K562 (cell line): Measurements from ENCODE around the gene BNIP2. TPM values are rescaled to one million over a fixed set of nuclear protein-coding genes. Genes with fewer than 3 reads are reported as not detected.

Experiments
- ATAC-seq: fragments of 200-7000 bp; cut with Tn5 transposase; 3 replicates; pipeline ENCODE4 v1.9.1; 2020; ENCODE audit warnings: moderate library complexity
- BruUV-seq: library from RNA; stranded (reverse); fragments of 400-500 nt; replicated peaks from 2 replicates; lab custom pipeline; 2021; lab: Mats Ljungman, UMichigan
- CTCF ChIA-PET: fragments of 300-600 bp; formaldehyde crosslinking; extraction: SDS; loops from one replicate; lab custom pipeline; 2021; ENCODE audit warnings: low intra/inter-chr PET ratio; lab: Yijun Ruan, JAX
- POLR2A ChIA-PET: fragments of 300-600, 350-650 bp; sonication (Branson Sonifier 250); formaldehyde crosslinking; extraction: SDS; loops from one replicate; lab custom pipeline; 2021; ENCODE audit warnings: antibody characterized with exemption, inconsistent platforms; lab: Yijun Ruan, JAX
- DNase-seq, 4 experiments: peaks; one replicate each; pipeline versions ENCODE4 v3.0.0 to v3.0.0-alpha.2; 2011 to 2018; ENCODE audit warnings: low spot score in 3 of 4, mixed read lengths in 3 of 4; ENCODE audit errors: extremely low read depth in 1 of 4
- FAIRE-seq: peaks from 2 replicates; lab custom pipeline; 2011; peaks lifted over from hg19 to GRCh38; lab: Jason Lieb, UNC
- H2AFZ ChIP-seq: 2 replicates; pipeline ENCODE4 v1.6.0; 2011; ENCODE audit warnings: low read depth, low read length, control low read depth, inconsistent platforms
- H3K27ac ChIP-seq: fragments of 200-600 bp; 3 replicates; pipeline ENCODE4 v1.8.0; 2011; ENCODE audit warnings: low read depth, mild to moderate bottlenecking, control low read depth, inconsistent platforms, low read length, moderate library complexity, mixed read lengths; ENCODE audit errors: extremely low read depth
- H3K27me3 ChIP-seq, 2 experiments: fragments of 300-600 bp in 1 of 2; 2 replicates in 1 of 2; 3 replicates in 1 of 2; pipeline versions ENCODE4 v1.6.0 to v1.8.0; 2011; ENCODE audit warnings: inconsistent platforms in 2 of 2, low read length in 2 of 2, mild to moderate bottlenecking in 1 of 2, mixed read lengths in 1 of 2, moderate library complexity in 1 of 2; ENCODE audit not compliant: control insufficient read depth in 2 of 2, insufficient read depth in 2 of 2
- H3K36me3 ChIP-seq: fragments of 300-600 bp; 3 replicates; pipeline ENCODE4 v1.8.0; 2011; ENCODE audit warnings: mild to moderate bottlenecking, low read length, inconsistent platforms; ENCODE audit not compliant: control insufficient read depth, insufficient read depth
- H3K4me1 ChIP-seq, 2 experiments: fragments of 200-600 bp in 1 of 2; replicated peaks in 1 of 2; 2 replicates in 1 of 2; 3 replicates in 1 of 2; pipeline versions ENCODE4 v1.5.1 to v1.8.0; 2011; ENCODE audit warnings: inconsistent platforms in 2 of 2, low read length in 2 of 2, mild to moderate bottlenecking in 1 of 2, mixed read lengths in 1 of 2, moderate library complexity in 1 of 2; ENCODE audit not compliant: control insufficient read depth in 2 of 2, insufficient read depth in 2 of 2
- H3K4me2 ChIP-seq: 2 replicates; pipeline ENCODE4 v1.6.1; 2011; ENCODE audit warnings: low read length, control low read depth, inconsistent platforms, mixed read lengths; ENCODE audit not compliant: insufficient read depth
- H3K4me3 ChIP-seq: fragments of 200-600 bp; sonication (generic), shearing (Covaris generic); 2 replicates; pipeline ENCODE4 v1.5.1; 2016; ENCODE audit warnings: control low read depth, inconsistent platforms
- H3K79me2 ChIP-seq: fragments of 200-600 bp; 3 replicates; pipeline ENCODE4 v1.8.0; 2011; ENCODE audit warnings: low read length, inconsistent platforms; ENCODE audit not compliant: control insufficient read depth, insufficient read depth
- H3K9ac ChIP-seq, 2 experiments: 2 replicates each; pipeline versions ENCODE4 v1.6.0 to v1.6.1; 2011; ENCODE audit warnings: low read depth in 2 of 2, low read length in 2 of 2, control low read depth in 1 of 2, inconsistent platforms in 1 of 2, mild to moderate bottlenecking in 1 of 2, mixed read lengths in 1 of 2; ENCODE audit not compliant: insufficient read depth in 1 of 2
- H3K9me1 ChIP-seq: one replicate; pipeline ENCODE4 v1.6.0; 2011; ENCODE audit warnings: inconsistent platforms, mild to moderate bottlenecking, low read length, moderate library complexity; ENCODE audit not compliant: control insufficient read depth, insufficient read depth
- H3K9me3 ChIP-seq: replicated peaks from 2 replicates; pipeline ENCODE4 v1.5.1; 2011; ENCODE audit warnings: low read depth, low read length, inconsistent platforms; ENCODE audit not compliant: control insufficient read depth, insufficient read depth
- H4K20me1 ChIP-seq: replicated peaks from 2 replicates; pipeline ENCODE4 v1.6.1; 2011; ENCODE audit warnings: low read length, inconsistent platforms, mixed read lengths; ENCODE audit not compliant: control insufficient read depth, insufficient read depth
- GABPB1 ChIP-seq: sonication (generic); formaldehyde crosslinking; IDR thresholded peaks from 2 replicates; pipeline ENCODE4 v1.8.0; 2022; ENCODE audit warnings: mild to moderate bottlenecking, missing genetic modification reagents
- LARP7 ChIP-seq: fragments of 450-650 bp; IDR thresholded peaks from 2 replicates; pipeline ENCODE4 v1.6.1; 2016
- PPARD ChIP-seq: fragments of 250-450 bp; sonication (Bioruptor Pico); IDR thresholded peaks from 2 replicates; pipeline ENCODE4 v1.8.0; 2022; ENCODE audit warnings: inconsistent platforms, mild to moderate bottlenecking, moderate library complexity
- ZNF133 ChIP-seq: fragments of 250-450 bp; sonication (Bioruptor Pico); IDR thresholded peaks from 2 replicates; pipeline ENCODE4 v1.4.0; 2020; ENCODE audit warnings: mild to moderate bottlenecking
- ZNF316 ChIP-seq: fragments of 450-650 bp; IDR thresholded peaks from 2 replicates; pipeline ENCODE4 v1.6.1; 2016
- ZNF696 ChIP-seq: fragments of 250-450 bp; sonication (Bioruptor Pico); conservative IDR thresholded peaks from 2 replicates; pipeline ENCODE4 v1.4.0; 2020; ENCODE audit warnings: mild to moderate bottlenecking, moderate library complexity
- WGBS: fragments of 100-300 bp; shearing (Covaris generic); methylation state at CpG from one replicate; pipeline ENCODE4 v1.1.6; 2016; ENCODE audit warnings: low coverage, mixed read lengths; ENCODE audit not compliant: insufficient coverage; ENCODE audit errors: missing lambda C conversion rate; 5-methylcytosine and 5-hydroxymethylcytosine counted together
- in situ Hi-C: fragments of 300-500 bp; cut with MboI; formaldehyde crosslinking; loops from 4 replicates; pipeline ENCODE4 v1.15.0; 2018; ENCODE audit warnings: inconsistent platforms, mixed read lengths
- intact Hi-C: fragments of 100-400 bp; cut with micrococcal nuclease; formaldehyde crosslinking; loops from 2 replicates; pipeline ENCODE4 v1.14.2; 2022
- polyA plus RNA-seq, 8 experiments: library from polyadenylated mRNA; depleted of rRNA in 4 of 8; stranded (reverse) in 5 of 8; unstranded in 3 of 8; fragments of >200 nt; fragmentation: Nextera tagmentation in 2 of 8; fragmentation: Illumina TruSeq in 1 of 8; extraction: Ambion mirVana in 2 of 8; extraction: Trizol in 1 of 8; gene quantifications; 2 replicates each; pipeline versions ENCODE4 v1.2.1 to v1.2.3, GENCODE V29; 2011 to 2014; ENCODE audit warnings: inconsistent platforms in 1 of 8, missing spikeins in 1 of 8
- total RNA-seq, 7 experiments: library from RNA; depleted of rRNA in 6 of 7; stranded (reverse); fragments of >200 nt in 6 of 7; fragmentation: Illumina TruSeq in 2 of 7; extraction: Trizol in 2 of 7; gene quantifications; 2 replicates each; pipeline versions ENCODE4 v1.2.1 to v1.2.3, GENCODE V29; 2011 to 2021; ENCODE audit warnings: low replicate concordance in 1 of 7
- TF ChIP-seq, protein P1 (sequence below), 2 experiments: IDR thresholded peaks in 1 of 2; conservative IDR thresholded peaks in 1 of 2; 2 replicates each; pipeline ENCODE4 v1.6.1; 2016; ENCODE audit warnings: low read depth in 2 of 2, mild to moderate bottlenecking in 1 of 2, missing compliant biosample characterization in 1 of 2, missing genetic modification characterization in 1 of 2, moderate library complexity in 1 of 2
- TF ChIP-seq, protein P2 (sequence below), 2 experiments: fragments of 450-650 bp; conservative IDR thresholded peaks; 2 replicates each; pipeline ENCODE4 v1.6.1; 2017; ENCODE audit warnings: mild to moderate bottlenecking in 2 of 2, moderate library complexity in 2 of 2
- TF ChIP-seq, protein P3 (sequence below): fragments of 450-650 bp; IDR thresholded peaks from 2 replicates; pipeline ENCODE4 v1.7.1; 2018; ENCODE audit warnings: mild to moderate bottlenecking, low read depth; ENCODE audit not compliant: partially characterized antibody

BNIP2 gene
- total and polyA plus RNA-seq, 9 of the 15 experiments (the other 6 are each of a cell fraction or from before 2014, with no cell fraction given), result 19.6 to 88.0 (median 52.5) TPM

DNA sequence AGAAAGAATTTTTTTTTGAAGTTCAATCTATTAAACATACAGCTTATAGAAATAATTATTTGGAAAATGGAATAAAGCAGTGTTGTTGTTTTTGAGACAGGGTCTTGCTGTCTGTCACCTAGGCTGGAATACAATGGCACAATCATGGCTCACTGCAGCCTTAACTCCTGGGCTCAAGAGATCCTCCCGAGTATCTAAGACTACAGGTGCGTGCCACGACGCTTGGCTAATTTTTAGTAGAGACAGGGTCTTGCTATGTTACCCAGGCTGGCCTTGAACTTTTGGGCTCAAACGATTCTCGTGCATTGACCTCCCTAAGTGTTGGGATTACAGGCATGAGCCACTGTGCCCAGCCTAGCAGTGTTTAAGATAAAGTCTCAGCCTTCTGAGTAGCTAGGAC, 8.8 kb downstream of the BNIP2 start:
- Histone ChIP-seq H2AFZ (no peak overlapping the region), H3K4me2 (no peak overlapping the region), H3K9me3 (no peaks in the 10 kb centered on the region), H3K79me2 (peaks cover 35% of the 10 kb centered on the region), H3K27me3 (no peaks in the 10 kb centered on the region), H3K9me1 (no peaks in the 10 kb centered on the region), H3K9ac (no peak overlapping the region), H3K36me3 (peaks cover 86% of the 10 kb centered on the region), H4K20me1 (no peaks in the 10 kb centered on the region; the same call in 1 of the 2 replicates), H3K4me1 (peaks cover 0 to 1% of the 10 kb centered on the region in 2 experiments; a peak in 2 of 5 replicates), H3K4me3 (no peak overlapping the region), H3K27ac (no peak overlapping the region)
- in situ Hi-C loops, result no loop called here
- intact Hi-C loops, result no loop called here
- DNase-seq (no peak), FAIRE-seq (no peak), ATAC-seq (no peak)
- WGBS, result 96% methylated on average over 6 of the region's 6 CpGs
- TF ChIP-seq ZNF133 (no peak), LARP7 (no peak), PPARD (CRISPR knock-in tag) (no peak), GABPB1 (CRISPR knock-in tag) (no peak), ZNF696 (CRISPR knock-in tag) (no peak), ZNF316 (no peak)
- TF ChIP-seq, protein P1, sequence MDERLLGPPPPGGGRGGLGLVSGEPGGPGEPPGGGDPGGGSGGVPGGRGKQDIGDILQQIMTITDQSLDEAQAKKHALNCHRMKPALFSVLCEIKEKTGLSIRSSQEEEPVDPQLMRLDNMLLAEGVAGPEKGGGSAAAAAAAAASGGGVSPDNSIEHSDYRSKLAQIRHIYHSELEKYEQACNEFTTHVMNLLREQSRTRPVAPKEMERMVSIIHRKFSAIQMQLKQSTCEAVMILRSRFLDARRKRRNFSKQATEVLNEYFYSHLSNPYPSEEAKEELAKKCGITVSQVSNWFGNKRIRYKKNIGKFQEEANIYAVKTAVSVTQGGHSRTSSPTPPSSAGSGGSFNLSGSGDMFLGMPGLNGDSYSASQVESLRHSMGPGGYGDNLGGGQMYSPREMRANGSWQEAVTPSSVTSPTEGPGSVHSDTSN (CRISPR knock-in tag; IDR thresholded peaks at IDR 0.05; ENCODE audit: low read depth), result no peak
- TF ChIP-seq, protein P1 (tag; conservative IDR thresholded peaks at IDR 0.05; ENCODE audit: low read depth), result no peak
- TF ChIP-seq, protein P2, sequence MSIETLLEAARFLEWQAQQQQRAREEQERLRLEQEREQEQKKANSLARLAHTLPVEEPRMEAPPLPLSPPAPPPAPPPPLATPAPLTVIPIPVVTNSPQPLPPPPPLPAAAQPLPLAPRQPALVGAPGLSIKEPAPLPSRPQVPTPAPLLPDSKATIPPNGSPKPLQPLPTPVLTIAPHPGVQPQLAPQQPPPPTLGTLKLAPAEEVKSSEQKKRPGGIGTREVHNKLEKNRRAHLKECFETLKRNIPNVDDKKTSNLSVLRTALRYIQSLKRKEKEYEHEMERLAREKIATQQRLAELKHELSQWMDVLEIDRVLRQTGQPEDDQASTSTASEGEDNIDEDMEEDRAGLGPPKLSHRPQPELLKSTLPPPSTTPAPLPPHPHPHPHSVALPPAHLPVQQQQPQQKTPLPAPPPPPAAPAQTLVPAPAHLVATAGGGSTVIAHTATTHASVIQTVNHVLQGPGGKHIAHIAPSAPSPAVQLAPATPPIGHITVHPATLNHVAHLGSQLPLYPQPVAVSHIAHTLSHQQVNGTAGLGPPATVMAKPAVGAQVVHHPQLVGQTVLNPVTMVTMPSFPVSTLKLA (conservative IDR thresholded peaks at IDR 0.05), result no peak
- TF ChIP-seq, protein P3, sequence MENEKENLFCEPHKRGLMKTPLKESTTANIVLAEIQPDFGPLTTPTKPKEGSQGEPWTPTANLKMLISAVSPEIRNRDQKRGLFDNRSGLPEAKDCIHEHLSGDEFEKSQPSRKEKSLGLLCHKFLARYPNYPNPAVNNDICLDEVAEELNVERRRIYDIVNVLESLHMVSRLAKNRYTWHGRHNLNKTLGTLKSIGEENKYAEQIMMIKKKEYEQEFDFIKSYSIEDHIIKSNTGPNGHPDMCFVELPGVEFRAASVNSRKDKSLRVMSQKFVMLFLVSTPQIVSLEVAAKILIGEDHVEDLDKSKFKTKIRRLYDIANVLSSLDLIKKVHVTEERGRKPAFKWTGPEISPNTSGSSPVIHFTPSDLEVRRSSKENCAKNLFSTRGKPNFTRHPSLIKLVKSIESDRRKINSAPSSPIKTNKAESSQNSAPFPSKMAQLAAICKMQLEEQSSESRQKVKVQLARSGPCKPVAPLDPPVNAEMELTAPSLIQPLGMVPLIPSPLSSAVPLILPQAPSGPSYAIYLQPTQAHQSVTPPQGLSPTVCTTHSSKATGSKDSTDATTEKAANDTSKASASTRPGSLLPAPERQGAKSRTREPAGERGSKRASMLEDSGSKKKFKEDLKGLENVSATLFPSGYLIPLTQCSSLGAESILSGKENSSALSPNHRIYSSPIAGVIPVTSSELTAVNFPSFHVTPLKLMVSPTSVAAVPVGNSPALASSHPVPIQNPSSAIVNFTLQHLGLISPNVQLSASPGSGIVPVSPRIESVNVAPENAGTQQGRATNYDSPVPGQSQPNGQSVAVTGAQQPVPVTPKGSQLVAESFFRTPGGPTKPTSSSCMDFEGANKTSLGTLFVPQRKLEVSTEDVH, result no peak
- BruUV-seq, result no TSS peak
- ChIA-PET CTCF (interaction anchor here (0.7 kb wide), 1 partner anchor 506 kb away, joined by 3 read pairs; no protein-coding TSS in a partner anchor), POLR2A (interaction anchor here (0.8 to 1.4 kb wide), 2 partner anchors 9 kb away, joined by 3 to 4 read pairs; partner anchors contain the start of gene BNIP2)
